Neural cell (in vitro differentiated cells): Measurements from ENCODE around the gene GORASP2. TPM values are rescaled to one million over a fixed set of nuclear protein-coding genes. Genes with fewer than 3 reads are reported as not detected.

Experiments used
- H2AFZ ChIP-seq: fragments of 200-600, 300-800 bp; sonication (generic), shearing (Covaris generic); 2 replicates; pipeline ENCODE4 v1.6.0; 2014; ENCODE audit warnings: low read depth, mild to moderate bottlenecking, antibody characterized with exemption, low read length, moderate library complexity
- H3F3A ChIP-seq: fragments of 200-600 bp; shearing (Covaris generic); 2 replicates; pipeline ENCODE4 v1.6.1; 2016; ENCODE audit warnings: mild to moderate bottlenecking, moderate library complexity, mixed read lengths, antibody characterized with exemption, low read length; ENCODE audit not compliant: insufficient read depth, poor library complexity, severe bottlenecking
- H3K27ac ChIP-seq: fragments of 200-600, 300-800 bp; sonication (generic), shearing (Covaris generic); 2 replicates; pipeline ENCODE4 v1.5.1; 2014; ENCODE audit warnings: mild to moderate bottlenecking, low read length, moderate library complexity
- H3K27me3 ChIP-seq: fragments of 300-800, 200-600 bp; sonication (generic), shearing (Covaris generic); 2 replicates; pipeline ENCODE4 v1.6.0; 2014; ENCODE audit warnings: mild to moderate bottlenecking, low read depth, low read length, moderate library complexity; ENCODE audit not compliant: insufficient read depth
- H3K36me3 ChIP-seq: fragments of 300-800, 200-600 bp; sonication (generic), shearing (Covaris generic); 2 replicates; pipeline ENCODE4 v1.5.1; 2014; ENCODE audit warnings: mild to moderate bottlenecking, antibody characterized with exemption, low read length, moderate library complexity; ENCODE audit not compliant: insufficient read depth
- H3K4me2 ChIP-seq: fragments of 300-800, 200-600 bp; sonication (generic), shearing (Covaris generic); 2 replicates; pipeline ENCODE4 v1.6.0; 2014; ENCODE audit warnings: mild to moderate bottlenecking, low read length
- H3K4me3 ChIP-seq: fragments of 300-800, 200-600 bp; sonication (generic), shearing (Covaris generic); 2 replicates; pipeline ENCODE4 v1.5.1; 2014; ENCODE audit warnings: mild to moderate bottlenecking, low read length, moderate library complexity
- H3K79me2 ChIP-seq: fragments of 200-600 bp; shearing (Covaris generic); replicated peaks from 2 replicates; pipeline ENCODE4 v1.6.0; 2014; ENCODE audit warnings: mild to moderate bottlenecking, low read length, moderate library complexity; ENCODE audit not compliant: insufficient read depth
- H3K9ac ChIP-seq: fragments of 300-800, 200-600 bp; sonication (generic), shearing (Covaris generic); 2 replicates; pipeline ENCODE4 v1.6.1; 2016; ENCODE audit warnings: mild to moderate bottlenecking, low read length, mixed read lengths
- H3K9me2 ChIP-seq: fragments of 200-600 bp; shearing (Covaris generic); 2 replicates; pipeline ENCODE4 v1.6.1; 2016; ENCODE audit warnings: mild to moderate bottlenecking, low read length, mixed read lengths; ENCODE audit not compliant: insufficient read depth
- H3K9me3 ChIP-seq: fragments of 200-600, 300-800 bp; sonication (generic), shearing (Covaris generic); 2 replicates; pipeline ENCODE4 v1.6.1; 2016; ENCODE audit warnings: mild to moderate bottlenecking, mixed run types, low read length, moderate library complexity, mixed read lengths
- H4K20me1 ChIP-seq: fragments of 200-600 bp; shearing (Covaris generic); 2 replicates; pipeline ENCODE4 v1.6.1; 2016; ENCODE audit warnings: mild to moderate bottlenecking, mixed run types; ENCODE audit not compliant: insufficient read depth
- EP300 ChIP-seq: fragments of 450-650 bp; conservative IDR thresholded peaks from 2 replicates; pipeline ENCODE4 v1.6.1; 2014; ENCODE audit warnings: antibody characterized with exemption, mild to moderate bottlenecking, moderate library complexity; ENCODE audit not compliant: poor library complexity, severe bottlenecking
- EZH2 ChIP-seq: fragments of 200-600, 300-800 bp; shearing (Covaris generic), sonication (generic); IDR thresholded peaks from 2 replicates; pipeline ENCODE4 v1.6.1; 2014; ENCODE audit warnings: antibody characterized with exemption, low read length, borderline replicate concordance, mild to moderate bottlenecking; ENCODE audit not compliant: insufficient read depth, poor library complexity, severe bottlenecking
- MXI1 ChIP-seq: fragments of 450-650 bp; conservative IDR thresholded peaks from 2 replicates; pipeline ENCODE4 v1.6.1; 2014; ENCODE audit warnings: antibody characterized with exemption, mild to moderate bottlenecking; ENCODE audit not compliant: poor library complexity, severe bottlenecking
- POLR2AphosphoS5 ChIP-seq: IDR thresholded peaks from 2 replicates; pipeline ENCODE4 v1.6.1; 2012
- RAD21 ChIP-seq: fragments of 450-650 bp; conservative IDR thresholded peaks from 2 replicates; pipeline ENCODE4 v1.6.1; 2014; ENCODE audit warnings: antibody characterized with exemption, mild to moderate bottlenecking, moderate library complexity
- SMC3 ChIP-seq: fragments of 450-650 bp; conservative IDR thresholded peaks from 2 replicates; pipeline ENCODE4 v1.6.1; 2014; ENCODE audit warnings: antibody characterized with exemption, mild to moderate bottlenecking, moderate library complexity; ENCODE audit not compliant: poor library complexity
- TAF1 ChIP-seq: IDR thresholded peaks from 2 replicates; pipeline ENCODE4 v1.6.1; 2012; ENCODE audit warnings: low read depth
- polyA plus RNA-seq: library from polyadenylated mRNA; depleted of rRNA; stranded (reverse); fragments of >200 nt; gene quantifications from 2 replicates; pipeline ENCODE4 v1.2.3, GENCODE V29; 2014
- TF ChIP-seq, protein P1 (sequence below): IDR thresholded peaks from 2 replicates; pipeline ENCODE4 v1.6.1; 2012; ENCODE audit warnings: borderline replicate concordance
- TF ChIP-seq, protein P2 (sequence below): fragments of 450-650 bp; IDR thresholded peaks from 2 replicates; pipeline ENCODE4 v1.5.1; 2014; ENCODE audit warnings: antibody characterized with exemption, mild to moderate bottlenecking, moderate library complexity; ENCODE audit not compliant: poor library complexity, severe bottlenecking

Gene GORASP2
- polyA plus RNA-seq, 1 donor from 2014 or later: 20.4 TPM

DNA sequence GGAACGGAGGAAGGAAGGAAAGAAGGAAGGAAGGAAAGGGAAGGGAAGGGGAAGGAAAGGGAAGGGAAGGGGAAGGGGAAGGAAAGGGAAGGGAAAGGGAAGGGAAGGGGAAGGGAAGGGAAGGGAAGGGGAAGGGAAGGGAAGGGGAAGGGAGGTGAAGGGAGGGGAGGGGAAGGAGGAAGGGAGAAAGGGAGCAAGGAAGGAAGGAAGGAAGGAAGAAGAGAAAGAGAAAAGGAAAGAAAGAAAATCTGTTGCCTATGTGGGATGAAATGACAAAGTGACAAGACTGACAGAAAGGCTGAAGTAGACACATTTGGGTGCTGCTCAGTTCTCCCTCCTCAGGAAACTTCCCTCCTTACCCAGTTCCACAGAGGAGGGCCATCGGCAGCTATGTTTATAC, 46.3 kb upstream of the GORASP2 start:
- H3K9me3 ChIP-seq: no peaks in the 10 kb centered on the region
- no peak overlapping the region for H3K4me2 ChIP-seq
- H3K4me3 ChIP-seq: no peak overlapping the region
- no peaks in the 10 kb centered on the region for H3F3A ChIP-seq
- H3K27me3 ChIP-seq: no peaks in the 10 kb centered on the region
- H3K9ac ChIP-seq: no peak overlapping the region
- H2AFZ ChIP-seq: no peak overlapping the region
- H3K27ac ChIP-seq: no peak overlapping the region
- no peaks in the 10 kb centered on the region for H4K20me1 ChIP-seq
- no peaks in the 10 kb centered on the region for H3K9me2 ChIP-seq
- H3K36me3 ChIP-seq: no peaks in the 10 kb centered on the region
- TF ChIP-seq, protein P1, sequence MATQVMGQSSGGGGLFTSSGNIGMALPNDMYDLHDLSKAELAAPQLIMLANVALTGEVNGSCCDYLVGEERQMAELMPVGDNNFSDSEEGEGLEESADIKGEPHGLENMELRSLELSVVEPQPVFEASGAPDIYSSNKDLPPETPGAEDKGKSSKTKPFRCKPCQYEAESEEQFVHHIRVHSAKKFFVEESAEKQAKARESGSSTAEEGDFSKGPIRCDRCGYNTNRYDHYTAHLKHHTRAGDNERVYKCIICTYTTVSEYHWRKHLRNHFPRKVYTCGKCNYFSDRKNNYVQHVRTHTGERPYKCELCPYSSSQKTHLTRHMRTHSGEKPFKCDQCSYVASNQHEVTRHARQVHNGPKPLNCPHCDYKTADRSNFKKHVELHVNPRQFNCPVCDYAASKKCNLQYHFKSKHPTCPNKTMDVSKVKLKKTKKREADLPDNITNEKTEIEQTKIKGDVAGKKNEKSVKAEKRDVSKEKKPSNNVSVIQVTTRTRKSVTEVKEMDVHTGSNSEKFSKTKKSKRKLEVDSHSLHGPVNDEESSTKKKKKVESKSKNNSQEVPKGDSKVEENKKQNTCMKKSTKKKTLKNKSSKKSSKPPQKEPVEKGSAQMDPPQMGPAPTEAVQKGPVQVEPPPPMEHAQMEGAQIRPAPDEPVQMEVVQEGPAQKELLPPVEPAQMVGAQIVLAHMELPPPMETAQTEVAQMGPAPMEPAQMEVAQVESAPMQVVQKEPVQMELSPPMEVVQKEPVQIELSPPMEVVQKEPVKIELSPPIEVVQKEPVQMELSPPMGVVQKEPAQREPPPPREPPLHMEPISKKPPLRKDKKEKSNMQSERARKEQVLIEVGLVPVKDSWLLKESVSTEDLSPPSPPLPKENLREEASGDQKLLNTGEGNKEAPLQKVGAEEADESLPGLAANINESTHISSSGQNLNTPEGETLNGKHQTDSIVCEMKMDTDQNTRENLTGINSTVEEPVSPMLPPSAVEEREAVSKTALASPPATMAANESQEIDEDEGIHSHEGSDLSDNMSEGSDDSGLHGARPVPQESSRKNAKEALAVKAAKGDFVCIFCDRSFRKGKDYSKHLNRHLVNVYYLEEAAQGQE: no peak
- TF ChIP-seq POLR2AphosphoS5 (no peak), SMC3 (no peak), RAD21 (no peak), EZH2 (no peak), TAF1 (no peak), EP300 (no peak), MXI1 (no peak)
- TF ChIP-seq, protein P2, sequence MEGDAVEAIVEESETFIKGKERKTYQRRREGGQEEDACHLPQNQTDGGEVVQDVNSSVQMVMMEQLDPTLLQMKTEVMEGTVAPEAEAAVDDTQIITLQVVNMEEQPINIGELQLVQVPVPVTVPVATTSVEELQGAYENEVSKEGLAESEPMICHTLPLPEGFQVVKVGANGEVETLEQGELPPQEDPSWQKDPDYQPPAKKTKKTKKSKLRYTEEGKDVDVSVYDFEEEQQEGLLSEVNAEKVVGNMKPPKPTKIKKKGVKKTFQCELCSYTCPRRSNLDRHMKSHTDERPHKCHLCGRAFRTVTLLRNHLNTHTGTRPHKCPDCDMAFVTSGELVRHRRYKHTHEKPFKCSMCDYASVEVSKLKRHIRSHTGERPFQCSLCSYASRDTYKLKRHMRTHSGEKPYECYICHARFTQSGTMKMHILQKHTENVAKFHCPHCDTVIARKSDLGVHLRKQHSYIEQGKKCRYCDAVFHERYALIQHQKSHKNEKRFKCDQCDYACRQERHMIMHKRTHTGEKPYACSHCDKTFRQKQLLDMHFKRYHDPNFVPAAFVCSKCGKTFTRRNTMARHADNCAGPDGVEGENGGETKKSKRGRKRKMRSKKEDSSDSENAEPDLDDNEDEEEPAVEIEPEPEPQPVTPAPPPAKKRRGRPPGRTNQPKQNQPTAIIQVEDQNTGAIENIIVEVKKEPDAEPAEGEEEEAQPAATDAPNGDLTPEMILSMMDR: no peak
- H3K79me2 ChIP-seq: no peaks in the 10 kb centered on the region

DNA sequence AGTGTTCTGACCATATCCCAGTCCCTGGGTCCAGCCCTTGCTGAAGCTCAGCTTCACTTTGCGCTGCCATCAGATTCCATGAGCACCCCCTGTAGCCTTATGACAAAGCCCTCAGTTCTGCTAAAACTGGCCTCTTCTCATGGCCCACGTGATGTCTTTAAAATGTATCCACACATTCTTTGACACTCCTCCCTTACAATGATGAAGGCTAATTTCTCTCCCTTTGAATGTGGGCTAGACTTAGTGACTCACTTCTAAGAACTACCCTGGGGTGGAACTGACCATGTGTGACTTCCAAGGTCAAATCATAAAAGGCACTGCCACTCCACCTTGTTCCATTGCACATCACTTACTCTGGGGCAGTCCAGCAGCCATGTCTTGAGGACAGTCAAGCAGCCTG, 45.4 kb upstream of the GORASP2 start:
- no peaks in the 10 kb centered on the region for H3K27me3 ChIP-seq
- no peak overlapping the region for H3K4me2 ChIP-seq
- no peaks in the 10 kb centered on the region for H4K20me1 ChIP-seq
- TF ChIP-seq SMC3 (no peak), MXI1 (no peak), TAF1 (no peak), RAD21 (no peak), POLR2AphosphoS5 (no peak), EZH2 (no peak), EP300 (no peak)
- TF ChIP-seq, protein P1: no peak
- TF ChIP-seq, protein P2: no peak
- no peaks in the 10 kb centered on the region for H3K9me2 ChIP-seq
- no peaks in the 10 kb centered on the region for H3K79me2 ChIP-seq
- H3K36me3 ChIP-seq: no peaks in the 10 kb centered on the region
- H3F3A ChIP-seq: no peaks in the 10 kb centered on the region
- no peak overlapping the region for H2AFZ ChIP-seq
- no peak overlapping the region for H3K4me3 ChIP-seq
- H3K9ac ChIP-seq: no peak overlapping the region
- no peaks in the 10 kb centered on the region for H3K9me3 ChIP-seq
- no peak overlapping the region for H3K27ac ChIP-seq
